GM12892 (cell line): ENCODE data around the gene TYW1. TPM values are rescaled to one million over a fixed set of nuclear protein-coding genes. Genes with fewer than 3 reads are reported as not detected.

Experiments
- DNase-seq: peaks from one replicate; pipeline ENCODE4 v3.0.0; 2011; ENCODE audit not compliant: insufficient read length
- FAIRE-seq: peaks from 2 replicates; lab custom pipeline; 2011; peaks lifted over from hg19 to GRCh38; lab: Jason Lieb, UNC
- POLR2A ChIP-seq: IDR thresholded peaks from 2 replicates; pipeline ENCODE4 v1.6.1; 2011; ENCODE audit warnings: low read depth, low read length, control low read depth
- POLR2AphosphoS5 ChIP-seq: IDR thresholded peaks from 2 replicates; pipeline ENCODE4 v1.6.1; 2011; ENCODE audit warnings: low read depth, low read length, control low read depth
- TAF1 ChIP-seq: IDR thresholded peaks from 2 replicates; pipeline ENCODE4 v1.6.1; 2011; ENCODE audit warnings: low read depth, mild to moderate bottlenecking, control low read depth, low read length, borderline replicate concordance
- polyA plus RNA-seq: library from polyadenylated mRNA; unstranded; fragments of >200 nt; gene quantifications from one replicate; pipeline ENCODE4 v1.2.1, GENCODE V29; 2012; ENCODE audit warnings: missing spikeins, inconsistent platforms; ENCODE audit not compliant: missing spikeins

The TYW1 gene
- polyA plus RNA-seq, result 11.6 TPM

- DNase-seq, result peak; percentile 47
- TF ChIP-seq TAF1, result peak; percentile 79; the same call in 1 of the 2 replicates
- peak; percentile 88 for TF ChIP-seq POLR2A
- TF ChIP-seq POLR2AphosphoS5, result peak; percentile 62; the same call in 1 of the 2 replicates
- FAIRE-seq, result peak; percentile 94
Measured at GRCh38 chr7:66996444-66997191, at the start of gene TYW1. TSS of gene TYW1 (plus strand) at chr7:66996833. CDS start at chr7:66996979, 146 bp downstream.

- TF ChIP-seq TAF1, result no peak
Measured at GRCh38 chr7:66948480-66949109, 48.0 kb upstream of the TYW1 start.

DNA sequence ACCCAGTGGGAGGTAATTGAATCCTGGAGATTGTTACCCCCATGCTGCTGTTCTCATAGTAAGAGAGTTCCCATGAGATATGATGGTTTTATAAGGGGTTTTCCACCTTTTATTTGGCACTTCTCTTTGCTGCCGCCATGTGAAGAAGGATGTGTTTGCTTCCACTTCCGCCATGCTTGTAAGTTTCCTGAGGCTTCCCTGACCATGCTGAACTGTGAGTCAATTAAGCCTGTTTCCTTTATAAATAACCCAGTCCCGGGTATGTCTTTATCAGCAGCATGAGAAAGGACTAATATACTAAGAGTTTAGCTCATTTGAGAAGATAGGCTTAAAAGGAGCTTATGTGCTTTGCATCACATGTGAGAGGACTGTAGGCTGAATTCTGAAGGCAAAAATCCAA, 46.3 kb upstream of the TYW1 start:
- FAIRE-seq (no peak), DNase-seq (no peak)
- TF ChIP-seq TAF1 (no peak), POLR2A (no peak)

More at GRCh38 chr7:66948480-66949109, 48.0 kb upstream of the TYW1 start:
- no peak for FAIRE-seq
- no peak for DNase-seq

DNA sequence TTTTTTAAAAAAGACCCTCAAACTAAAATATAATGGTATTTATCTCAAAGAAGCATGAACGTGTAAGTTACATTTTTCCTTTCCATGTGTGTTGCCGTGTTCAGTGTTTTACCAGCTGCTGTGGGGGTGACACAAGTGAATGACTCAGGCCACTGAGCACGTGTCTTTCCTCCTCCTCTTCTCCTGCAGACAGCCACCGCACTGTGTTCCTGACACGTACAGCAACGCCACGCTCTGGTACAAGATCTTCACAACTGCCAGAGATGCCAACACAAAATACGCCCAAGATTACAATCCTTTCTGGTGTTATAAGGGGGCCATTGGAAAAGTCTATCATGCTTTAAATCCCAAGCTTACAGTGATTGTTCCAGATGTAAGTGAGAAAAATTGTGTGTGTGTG, 45.9 kb upstream of the TYW1 start:
- no peak for TF ChIP-seq POLR2A
- no peak for TF ChIP-seq POLR2AphosphoS5
- no peak for TF ChIP-seq TAF1
- FAIRE-seq (no peak), DNase-seq (no peak)

DNA sequence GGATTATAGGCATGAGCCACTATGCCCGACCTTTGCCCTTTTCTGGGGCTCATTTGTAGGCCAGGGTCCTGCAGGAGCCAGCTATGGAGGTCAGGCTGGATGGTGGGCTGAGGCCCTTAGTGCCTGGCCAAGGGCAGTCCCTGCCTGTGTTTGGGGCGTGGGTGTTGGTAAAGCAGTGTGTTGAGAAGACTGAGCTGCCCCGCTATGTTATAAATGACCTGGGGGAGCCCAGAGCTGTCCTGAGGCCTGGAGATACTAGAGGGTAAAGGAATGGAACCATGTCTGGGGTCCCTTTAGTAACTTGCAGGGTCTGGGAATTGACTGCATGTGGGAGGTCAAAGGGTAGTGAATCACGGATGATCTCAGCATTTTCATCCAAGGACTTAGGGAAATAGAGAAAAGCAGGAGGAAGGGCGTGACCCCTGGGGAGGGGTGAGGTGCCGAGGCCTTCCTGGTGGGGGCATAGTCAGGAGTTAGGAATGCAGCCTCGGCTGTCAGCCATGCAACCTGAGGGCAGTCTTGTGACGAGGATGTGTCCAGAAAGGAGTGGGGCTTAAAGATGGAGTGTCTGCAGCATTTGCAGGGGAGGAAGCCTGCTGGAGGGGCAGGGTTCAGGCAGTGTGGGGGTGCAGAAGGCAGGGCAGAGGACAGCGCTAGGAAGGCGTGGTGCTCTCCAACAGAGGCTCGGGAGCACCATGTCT, 44.1 kb upstream of the TYW1 start:
- FAIRE-seq, result no peak
- DNase-seq, result no peak
- TF ChIP-seq POLR2AphosphoS5 (no peak), TAF1 (no peak), POLR2A (no peak)

- TF ChIP-seq TAF1, result no peak
- no peak for TF ChIP-seq POLR2AphosphoS5
- no peak for TF ChIP-seq POLR2A
- FAIRE-seq (no peak), DNase-seq (no peak)
Measured at GRCh38 chr7:66953044-66953427, 43.6 kb upstream of the TYW1 start.

DNA sequence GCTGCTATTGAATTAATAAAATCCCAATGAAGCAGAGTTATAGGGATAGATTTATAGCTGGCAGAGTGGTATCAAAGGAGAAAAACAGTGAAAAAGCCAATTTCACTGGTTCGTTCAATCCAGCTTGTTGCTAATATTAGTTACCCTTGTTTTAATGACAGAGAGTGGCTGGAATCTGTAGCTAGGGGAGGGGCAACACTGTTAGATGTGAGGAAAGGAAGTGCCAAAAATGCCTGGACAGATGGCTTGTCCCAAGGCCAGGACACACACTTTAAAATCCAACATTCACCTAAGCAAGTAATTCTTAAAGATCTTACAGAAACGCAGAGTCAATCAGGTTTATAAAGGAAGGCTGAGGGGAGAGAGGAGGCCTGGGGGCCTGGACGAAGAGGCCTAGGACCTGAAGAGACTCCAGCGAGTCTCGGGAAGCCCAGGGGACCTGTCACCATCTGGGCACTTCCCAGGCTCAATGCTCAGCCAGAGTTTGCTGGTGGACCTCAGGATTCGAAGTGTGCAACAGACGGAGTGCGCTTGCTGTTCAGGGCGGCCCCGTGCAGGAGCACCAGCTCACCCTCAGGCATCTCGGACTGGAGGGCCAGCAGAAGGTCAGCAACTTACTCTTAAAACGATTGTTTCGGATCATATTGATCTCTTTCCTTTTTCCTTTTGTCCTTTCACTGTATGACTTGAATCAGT, 38.9 kb upstream of the TYW1 start:
- no peak for FAIRE-seq
- DNase-seq, result no peak
- TF ChIP-seq POLR2A (no peak; the same call in 1 of the 2 replicates), POLR2AphosphoS5 (peak; percentile 60), TAF1 (no peak)

DNA sequence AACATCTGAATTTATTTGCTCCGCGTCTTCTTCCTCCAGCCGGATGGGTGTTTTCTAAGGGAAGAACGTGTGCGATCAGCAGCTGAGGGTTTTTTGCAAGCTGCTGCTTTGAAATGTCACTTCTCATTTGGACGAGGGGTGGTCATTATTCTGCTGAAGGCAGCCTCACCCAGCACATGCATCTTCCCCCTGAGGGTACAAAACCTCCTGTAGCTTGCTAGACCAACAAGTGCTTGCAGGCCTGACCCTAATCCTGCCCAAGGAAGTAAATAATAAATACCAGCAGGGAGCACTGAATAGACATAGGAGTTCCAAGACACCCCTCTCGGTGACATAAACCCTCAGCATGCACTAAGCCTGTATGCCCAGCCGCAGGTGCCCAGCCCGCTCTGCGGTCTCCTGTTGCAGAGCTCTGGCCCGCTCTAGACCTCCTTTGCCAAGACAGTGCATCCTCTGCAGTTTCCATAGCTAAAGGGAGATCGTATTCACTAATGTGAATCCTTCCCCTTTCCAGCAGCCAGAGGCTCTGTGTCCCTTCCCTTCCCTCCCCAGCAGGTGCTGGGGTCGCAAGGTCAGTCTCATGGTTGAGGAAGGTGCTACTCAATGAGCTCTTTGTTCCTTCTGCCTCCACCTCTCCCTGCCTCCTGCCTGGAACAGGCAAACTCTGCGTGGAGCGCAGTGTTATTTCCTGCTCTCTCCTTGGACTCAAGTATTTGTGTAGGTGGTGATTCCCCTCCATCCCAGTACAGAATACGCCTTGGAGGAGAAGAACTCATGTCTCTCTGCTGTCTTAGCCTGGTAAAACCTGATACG, 37.9 kb upstream of the TYW1 start:
- FAIRE-seq (no peak), DNase-seq (no peak)
- no peak for TF ChIP-seq TAF1
- TF ChIP-seq POLR2AphosphoS5, result 0 out of 2 replicates have a peak, but pooled peaks have one; percentile 21

GRCh38 chr7:66960192-66960591, 36.4 kb upstream of the TYW1 start:
- TF ChIP-seq POLR2A (no peak), TAF1 (no peak), POLR2AphosphoS5 (no peak)
- no peak for DNase-seq
- no peak for FAIRE-seq

- no peak for FAIRE-seq
- no peak for DNase-seq
- no peak for TF ChIP-seq POLR2AphosphoS5
- TF ChIP-seq TAF1, result no peak
- TF ChIP-seq POLR2A, result no peak
Measured at GRCh38 chr7:66961096-66961495, 35.5 kb upstream of the TYW1 start.
